ENCODE measurements around the gene CHMP6.

CHMP6 gene

DNA sequence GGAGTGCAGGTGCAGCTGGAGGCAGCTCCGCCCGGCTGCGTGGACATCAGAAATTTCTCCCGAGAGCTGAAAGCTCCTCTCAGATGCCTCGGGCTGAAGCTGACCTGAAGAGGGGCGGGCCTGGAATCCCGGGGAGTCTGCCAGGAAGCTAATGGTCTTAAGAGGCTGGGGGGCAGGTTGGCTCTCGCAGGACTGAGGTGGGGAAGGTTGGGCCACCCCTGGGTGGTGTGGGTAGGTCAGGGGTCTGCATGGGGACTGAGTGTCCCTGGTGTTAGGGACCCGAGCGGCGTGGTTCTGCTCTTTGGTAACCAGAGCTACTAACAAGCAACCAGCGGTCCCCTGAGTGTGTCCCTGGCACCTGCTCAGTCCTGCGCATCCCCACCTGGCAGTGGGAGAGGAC, 3.5 kb downstream of the CHMP6 start:
- DNase-seq, result no peak

- no peak for DNase-seq
Observed at GRCh38 chr17:80996422-80997305, 5.0 kb downstream of the CHMP6 start.

GRCh38 chr17:80997424-80998117, 5.9 kb downstream of the CHMP6 start:
- DNase-seq, result no peak

DNA sequence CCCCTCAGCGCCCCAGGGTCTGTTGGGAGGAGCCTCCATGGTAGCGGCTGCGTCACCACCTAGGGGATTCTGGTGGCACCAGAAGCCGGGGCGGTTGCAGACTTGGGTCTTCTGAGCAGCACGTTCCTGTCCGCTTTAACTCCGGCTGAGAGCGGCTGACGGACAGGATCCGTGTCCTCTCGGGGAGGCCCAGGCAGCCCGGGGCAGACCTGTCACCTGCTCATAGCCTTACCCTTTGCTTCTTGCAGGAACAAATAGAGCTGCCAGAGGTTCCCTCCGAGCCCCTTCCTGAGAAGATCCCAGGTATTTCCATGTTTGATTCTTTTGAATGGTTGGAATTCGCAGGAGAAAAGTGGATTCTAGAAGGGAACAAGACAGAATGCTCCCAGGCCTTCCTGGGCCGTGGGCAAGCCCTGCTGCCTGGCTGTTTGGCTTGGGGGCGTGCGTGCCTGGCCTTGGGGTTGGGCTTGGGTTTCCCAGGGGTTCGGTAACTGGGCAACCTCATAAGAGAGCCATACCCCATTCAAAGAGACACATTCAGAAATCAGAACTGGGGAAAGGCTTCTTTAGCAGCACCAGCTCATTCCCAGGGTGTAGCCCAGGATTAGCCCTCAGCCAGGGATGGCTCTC, 6.6 kb downstream of the CHMP6 start:
- no peak for DNase-seq

- no peak for DNase-seq
Observed at GRCh38 chr17:80998748-80999535, 7.3 kb downstream of the CHMP6 start.

DNA sequence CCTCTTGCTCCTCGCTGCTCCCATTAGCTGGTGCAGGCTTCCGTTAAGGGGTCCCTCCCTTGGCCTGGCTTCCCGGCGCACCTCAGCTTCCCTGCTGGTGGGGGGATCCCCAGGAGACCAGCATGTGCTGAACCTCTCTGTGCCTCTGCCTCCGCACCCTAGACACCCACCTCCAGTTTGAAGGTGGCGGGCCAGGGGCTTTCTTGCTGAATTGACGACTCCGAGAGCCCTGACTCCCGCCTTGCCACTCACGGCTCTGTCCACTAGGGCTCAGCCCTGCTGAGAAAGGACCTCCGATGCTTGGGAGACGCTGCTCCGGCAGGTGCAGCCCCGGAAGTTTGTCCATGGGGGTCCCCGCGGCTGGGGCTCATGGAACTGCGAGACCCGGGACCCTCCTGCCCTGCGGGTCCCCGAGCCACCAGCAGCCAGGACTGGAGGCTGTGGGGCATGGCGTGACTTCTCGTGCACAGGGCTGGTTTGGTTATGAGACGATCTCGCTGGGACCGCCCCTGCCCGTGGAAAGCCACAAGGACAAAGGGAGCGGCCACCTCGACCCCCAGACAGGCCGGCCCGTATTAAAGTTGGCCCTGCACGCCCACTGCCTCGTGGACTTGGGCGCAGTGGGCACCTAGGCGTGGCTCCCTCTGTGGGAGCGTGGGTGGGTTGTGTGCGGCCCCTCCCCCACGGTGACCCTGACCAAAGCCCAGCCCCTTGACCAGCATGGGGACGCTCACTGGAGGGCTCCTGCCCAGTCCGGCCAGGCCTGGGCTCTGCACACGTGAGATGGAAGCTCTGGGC, 8.1 kb downstream of the CHMP6 start:
- no peak for DNase-seq

- no peak for DNase-seq
Observed at GRCh38 chr17:81000334-81000630, 8.6 kb downstream of the CHMP6 start.

- DNase-seq, result no peak
Observed at GRCh38 chr17:81000631-81001357, 9.2 kb downstream of the CHMP6 start.

DNA sequence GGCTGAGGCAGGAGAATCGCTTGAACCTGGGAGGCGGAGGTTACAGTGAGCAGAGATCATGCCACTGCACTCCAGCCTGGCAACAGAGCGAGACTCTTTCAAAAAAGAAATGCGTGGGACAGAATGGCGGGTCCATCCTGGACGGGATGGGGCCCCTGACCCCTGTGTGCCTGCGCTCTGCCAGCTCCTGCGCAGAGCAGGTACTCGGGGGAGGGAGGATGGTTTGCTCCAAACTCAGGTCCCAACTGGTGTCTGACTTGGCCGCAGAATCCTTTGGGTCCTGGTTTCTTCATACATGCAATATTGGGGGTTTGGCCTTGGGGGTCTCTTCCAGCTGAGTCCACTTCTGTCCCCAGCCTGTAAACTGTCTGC, 10.4 kb downstream of the CHMP6 start:
- no peak for DNase-seq

GRCh38 chr17:81002409-81003361, 11.0 kb downstream of the CHMP6 start:
- no peak for DNase-seq

- no peak for DNase-seq
Observed at GRCh38 chr17:81003711-81004475, 12.3 kb downstream of the CHMP6 start.

GRCh38 chr17:81006891-81007290, 15.2 kb downstream of the CHMP6 start:
- DNase-seq, result no peak

GRCh38 chr17:81008140-81008539, 16.5 kb downstream of the CHMP6 start:
- no peak for DNase-seq

DNA sequence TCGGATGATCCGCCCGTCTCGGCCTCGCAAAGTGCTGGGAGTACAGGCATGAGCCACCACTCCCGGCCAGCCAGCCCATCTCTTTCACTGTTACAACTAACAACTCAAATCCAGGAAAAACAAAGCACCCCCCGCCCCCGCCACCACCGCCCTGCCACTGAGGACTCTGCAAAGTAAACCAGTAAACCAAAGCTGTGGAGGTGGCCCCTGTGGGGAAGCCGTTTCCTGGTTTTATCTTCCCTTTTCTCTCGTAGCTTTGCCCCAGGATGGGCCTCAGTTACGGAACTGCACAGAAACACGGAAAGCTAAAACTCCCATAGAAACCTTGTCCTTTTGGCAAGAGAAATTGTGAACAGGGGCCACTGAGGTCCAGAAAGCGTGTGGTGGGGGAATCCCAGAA, 17.5 kb downstream of the CHMP6 start:
- DNase-seq, result no peak

- DNase-seq, result no peak
Observed at GRCh38 chr17:81010935-81011334, 19.3 kb downstream of the CHMP6 start.

- no peak for DNase-seq
Observed at GRCh38 chr17:81011951-81012350, 20.3 kb downstream of the CHMP6 start.

- DNase-seq, result no peak
Observed at GRCh38 chr17:81012574-81013447, 21.2 kb downstream of the CHMP6 start.

DNA sequence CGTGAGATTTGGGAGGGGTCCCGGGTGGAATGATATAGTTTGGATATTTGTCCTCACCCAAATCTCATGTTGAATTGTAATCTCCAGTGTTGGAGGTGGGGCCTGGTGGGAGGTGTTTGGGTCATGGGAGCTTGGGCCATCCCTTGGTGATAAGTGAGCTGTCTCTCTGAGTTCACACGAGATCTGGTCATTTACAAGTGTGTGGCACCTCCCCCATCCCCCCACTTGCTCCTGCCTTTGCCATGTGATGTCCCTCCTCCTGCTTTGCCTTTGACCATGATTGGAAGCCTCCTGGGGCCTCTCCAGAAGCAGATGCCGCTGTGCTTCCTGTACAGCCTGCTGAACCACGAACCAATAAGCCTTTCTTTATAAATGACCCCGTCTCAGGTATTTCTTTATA, 22.0 kb downstream of the CHMP6 start:
- no peak for DNase-seq

GRCh38 chr17:81015136-81015535, 23.5 kb downstream of the CHMP6 start:
- no peak for DNase-seq
